Liver (tissue), 3 donors: ENCODE data around the gene CCDC77.

Experiments
- SP1 ChIP-seq: IDR thresholded peaks from 2 replicates; pipeline ENCODE4 v1.6.1; 2018; ENCODE audit warnings: antibody characterized with exemption, mild to moderate bottlenecking
- TF ChIP-seq, protein P1 (sequence below): IDR thresholded peaks from 2 replicates; pipeline ENCODE4 v1.6.1; 2016; ENCODE audit warnings: antibody characterized with exemption
- TF ChIP-seq, protein P2 (sequence below): fragments of 150-350 bp; IDR thresholded peaks from 2 replicates; pipeline ENCODE4 v1.5.1; 2017; ENCODE audit warnings: improper control_type of control experiment, low read depth, low read length; ENCODE audit not compliant: missing input control
- donor health status: healthy.
- donor health status: healthy.

DNA sequence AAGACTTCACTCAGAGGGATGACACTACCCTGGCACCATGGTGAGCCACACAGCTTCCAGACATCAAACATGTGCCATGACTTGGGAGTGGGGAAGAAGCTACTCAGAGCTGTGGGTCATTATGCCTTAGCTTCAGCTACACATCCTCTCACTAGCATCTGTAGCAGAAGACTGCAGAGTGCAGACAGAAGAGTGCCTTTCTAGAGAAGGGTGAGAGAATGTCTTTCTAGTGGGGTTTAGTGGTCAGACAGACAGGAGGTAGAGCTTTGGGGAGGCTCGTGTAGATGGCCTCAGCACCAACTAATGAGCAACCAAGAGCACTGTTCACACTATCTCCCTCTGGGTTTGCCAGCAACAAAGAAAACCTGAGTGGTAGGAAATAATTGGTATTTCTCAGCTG lies 53.4 kb downstream of the CCDC77 start:
- TF ChIP-seq, protein P1, sequence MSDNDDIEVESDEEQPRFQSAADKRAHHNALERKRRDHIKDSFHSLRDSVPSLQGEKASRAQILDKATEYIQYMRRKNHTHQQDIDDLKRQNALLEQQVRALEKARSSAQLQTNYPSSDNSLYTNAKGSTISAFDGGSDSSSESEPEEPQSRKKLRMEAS: no peak
- no peak for TF ChIP-seq SP1
- TF ChIP-seq, protein P2, sequence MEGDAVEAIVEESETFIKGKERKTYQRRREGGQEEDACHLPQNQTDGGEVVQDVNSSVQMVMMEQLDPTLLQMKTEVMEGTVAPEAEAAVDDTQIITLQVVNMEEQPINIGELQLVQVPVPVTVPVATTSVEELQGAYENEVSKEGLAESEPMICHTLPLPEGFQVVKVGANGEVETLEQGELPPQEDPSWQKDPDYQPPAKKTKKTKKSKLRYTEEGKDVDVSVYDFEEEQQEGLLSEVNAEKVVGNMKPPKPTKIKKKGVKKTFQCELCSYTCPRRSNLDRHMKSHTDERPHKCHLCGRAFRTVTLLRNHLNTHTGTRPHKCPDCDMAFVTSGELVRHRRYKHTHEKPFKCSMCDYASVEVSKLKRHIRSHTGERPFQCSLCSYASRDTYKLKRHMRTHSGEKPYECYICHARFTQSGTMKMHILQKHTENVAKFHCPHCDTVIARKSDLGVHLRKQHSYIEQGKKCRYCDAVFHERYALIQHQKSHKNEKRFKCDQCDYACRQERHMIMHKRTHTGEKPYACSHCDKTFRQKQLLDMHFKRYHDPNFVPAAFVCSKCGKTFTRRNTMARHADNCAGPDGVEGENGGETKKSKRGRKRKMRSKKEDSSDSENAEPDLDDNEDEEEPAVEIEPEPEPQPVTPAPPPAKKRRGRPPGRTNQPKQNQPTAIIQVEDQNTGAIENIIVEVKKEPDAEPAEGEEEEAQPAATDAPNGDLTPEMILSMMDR: no peak
